K562 (cell line): Measurements from ENCODE around the gene ZNF219. TPM values are rescaled to one million over a fixed set of nuclear protein-coding genes. Genes with fewer than 3 reads are reported as not detected.

Experiments used
- BCOR ChIP-seq: fragments of 450-650 bp; IDR thresholded peaks from 2 replicates; pipeline ENCODE4 v1.6.1; 2016
- BMI1 ChIP-seq: fragments of 150-350 bp; IDR thresholded peaks from 2 replicates; pipeline ENCODE4 v1.6.1; 2014; ENCODE audit warnings: low read length
- CXXC5 ChIP-seq: fragments of 250-450 bp; sonication (Bioruptor Pico); IDR thresholded peaks from 2 replicates; pipeline ENCODE4 v1.8.0; 2022; ENCODE audit warnings: inconsistent platforms, mild to moderate bottlenecking, moderate library complexity
- DPF2 ChIP-seq: fragments of 450-650 bp; IDR thresholded peaks from 2 replicates; pipeline ENCODE4 v1.6.1; 2016
- ESRRB ChIP-seq: fragments of 250-450 bp; sonication (Bioruptor Pico); IDR thresholded peaks from 2 replicates; pipeline ENCODE4 v1.5.0; 2020; ENCODE audit warnings: mild to moderate bottlenecking, moderate library complexity, borderline replicate concordance
- GATAD2A ChIP-seq: fragments of 450-650 bp; IDR thresholded peaks from 2 replicates; pipeline ENCODE4 v1.6.1; 2017
- HCFC1 ChIP-seq: IDR thresholded peaks from 2 replicates; pipeline ENCODE4 v1.6.1; 2012; ENCODE audit warnings: low read depth, low read length, improper control_type of control experiment
- MAFK ChIP-seq: IDR thresholded peaks from 2 replicates; pipeline ENCODE4 v1.6.1; 2011; ENCODE audit warnings: low read length, improper control_type of control experiment
- MEF2D ChIP-seq: conservative IDR thresholded peaks from 2 replicates; pipeline ENCODE4 v1.6.1; 2016; ENCODE audit warnings: low read depth, missing genetic modification characterization, missing compliant biosample characterization
- MYBL2 ChIP-seq, 2 experiments: fragments of 450-650 bp in 1 of 2; sonication (generic) in 1 of 2; formaldehyde crosslinking in 1 of 2; IDR thresholded peaks; 2 replicates each; pipeline versions ENCODE4 v1.6.1 to v1.8.1; 2017 to 2022; ENCODE audit warnings: borderline replicate concordance in 1 of 2, inconsistent platforms in 1 of 2, low read depth in 1 of 2, mild to moderate bottlenecking in 1 of 2, missing genetic modification reagents in 1 of 2, moderate library complexity in 1 of 2
- NCOA2 ChIP-seq, 2 experiments: fragments of 450-650 bp; IDR thresholded peaks; 2 replicates each; pipeline ENCODE4 v1.6.1; 2018; ENCODE audit warnings: mild to moderate bottlenecking in 2 of 2, moderate library complexity in 1 of 2; ENCODE audit not compliant: partially characterized antibody in 2 of 2
- NFATC3 ChIP-seq: fragments of 450-650 bp; IDR thresholded peaks from 2 replicates; pipeline ENCODE4 v1.6.1; 2017; ENCODE audit warnings: mild to moderate bottlenecking
- NFRKB ChIP-seq: fragments of 450-650 bp; IDR thresholded peaks from 2 replicates; pipeline ENCODE4 v1.6.1; 2016; ENCODE audit warnings: low read depth
- POLR2AphosphoS5 ChIP-seq: IDR thresholded peaks from 2 replicates; pipeline ENCODE4 v1.6.1; 2011; ENCODE audit warnings: mild to moderate bottlenecking, low read depth, low read length, moderate library complexity; ENCODE audit not compliant: control insufficient read depth, insufficient read depth
- PRMT5 ChIP-seq: sonication (generic); formaldehyde crosslinking; IDR thresholded peaks from 2 replicates; pipeline ENCODE4 v1.5.0; 2020; ENCODE audit warnings: missing genetic modification reagents
- TEAD2 ChIP-seq: fragments of 450-650 bp; IDR thresholded peaks from 2 replicates; pipeline ENCODE4 v1.6.1; 2016; ENCODE audit warnings: missing genetic modification characterization, control low read depth, missing compliant biosample characterization
- TFAP4 ChIP-seq: sonication (generic); formaldehyde crosslinking; IDR thresholded peaks from 2 replicates; pipeline ENCODE4 v1.8.0; 2022; ENCODE audit warnings: missing genetic modification reagents, mild to moderate bottlenecking, moderate library complexity, borderline replicate concordance
- WHSC1 ChIP-seq: IDR thresholded peaks from one replicate; pipeline ENCODE4 v1.6.1; 2012; ENCODE audit warnings: low read length, control low read depth, inconsistent platforms
- ZBTB43 ChIP-seq: sonication (generic); formaldehyde crosslinking; IDR thresholded peaks from 2 replicates; pipeline ENCODE4 v1.8.0; 2023; ENCODE audit warnings: mild to moderate bottlenecking, missing genetic modification reagents
- ZFX ChIP-seq: sonication (generic); formaldehyde crosslinking; IDR thresholded peaks from 2 replicates; pipeline ENCODE4 v1.8.0; 2022; ENCODE audit warnings: mild to moderate bottlenecking, missing genetic modification reagents, moderate library complexity
- ZNF174 ChIP-seq: fragments of 250-450 bp; sonication (Bioruptor Pico); IDR thresholded peaks from 2 replicates; pipeline ENCODE4 v1.4.0; 2020; ENCODE audit warnings: mild to moderate bottlenecking
- ZNF197 ChIP-seq: fragments of 200-800 bp; sonication (Bioruptor generic); IDR thresholded peaks from 2 replicates; pipeline ENCODE4 v1.6.1; 2016; ENCODE audit warnings: low read depth, missing genetic modification characterization, missing compliant biosample characterization
- ZNF274 ChIP-seq: IDR thresholded peaks from 2 replicates; pipeline ENCODE4 v1.6.1; 2011; ENCODE audit warnings: low read depth, mild to moderate bottlenecking, low read length, moderate library complexity, borderline replicate concordance
- ZNF280B ChIP-seq: fragments of 250-450 bp; sonication (Bioruptor Pico); IDR thresholded peaks from 2 replicates; pipeline ENCODE4 v1.5.1; 2021; ENCODE audit warnings: mild to moderate bottlenecking
- ZNF316 ChIP-seq: fragments of 450-650 bp; IDR thresholded peaks from 2 replicates; pipeline ENCODE4 v1.6.1; 2016
- ZNF75A ChIP-seq: fragments of 450-650 bp; formaldehyde crosslinking; IDR thresholded peaks from 2 replicates; pipeline ENCODE4 v1.4.0; 2020; ENCODE audit warnings: mild to moderate bottlenecking
- ZNF77 ChIP-seq: fragments of 250-450 bp; sonication (Bioruptor Pico); IDR thresholded peaks from 2 replicates; pipeline ENCODE4 v1.5.0; 2020
- polyA plus RNA-seq, 8 experiments: library from polyadenylated mRNA; depleted of rRNA in 4 of 8; stranded (reverse) in 5 of 8; unstranded in 3 of 8; fragments of >200 nt; fragmentation: Nextera tagmentation in 2 of 8; fragmentation: Illumina TruSeq in 1 of 8; extraction: Ambion mirVana in 2 of 8; extraction: Trizol in 1 of 8; gene quantifications; 2 replicates each; pipeline versions ENCODE4 v1.2.1 to v1.2.3, GENCODE V29; 2011 to 2014; ENCODE audit warnings: inconsistent platforms in 1 of 8, missing spikeins in 1 of 8
- total RNA-seq, 7 experiments: library from RNA; depleted of rRNA in 6 of 7; stranded (reverse); fragments of >200 nt in 6 of 7; fragmentation: Illumina TruSeq in 2 of 7; extraction: Trizol in 2 of 7; gene quantifications; 2 replicates each; pipeline versions ENCODE4 v1.2.1 to v1.2.3, GENCODE V29; 2011 to 2021; ENCODE audit warnings: low replicate concordance in 1 of 7
- TF ChIP-seq, protein P1 (sequence below): sonication (generic); formaldehyde crosslinking; IDR thresholded peaks from 2 replicates; pipeline ENCODE4 v1.9.0; 2022; ENCODE audit warnings: mild to moderate bottlenecking, missing genetic modification reagents

The ZNF219 gene
- total and polyA plus RNA-seq, 9 of the 15 experiments (the other 6 are each of a cell fraction or from before 2014, with no cell fraction given) = 0.29 to 10.6 (median 2.8) TPM

DNA sequence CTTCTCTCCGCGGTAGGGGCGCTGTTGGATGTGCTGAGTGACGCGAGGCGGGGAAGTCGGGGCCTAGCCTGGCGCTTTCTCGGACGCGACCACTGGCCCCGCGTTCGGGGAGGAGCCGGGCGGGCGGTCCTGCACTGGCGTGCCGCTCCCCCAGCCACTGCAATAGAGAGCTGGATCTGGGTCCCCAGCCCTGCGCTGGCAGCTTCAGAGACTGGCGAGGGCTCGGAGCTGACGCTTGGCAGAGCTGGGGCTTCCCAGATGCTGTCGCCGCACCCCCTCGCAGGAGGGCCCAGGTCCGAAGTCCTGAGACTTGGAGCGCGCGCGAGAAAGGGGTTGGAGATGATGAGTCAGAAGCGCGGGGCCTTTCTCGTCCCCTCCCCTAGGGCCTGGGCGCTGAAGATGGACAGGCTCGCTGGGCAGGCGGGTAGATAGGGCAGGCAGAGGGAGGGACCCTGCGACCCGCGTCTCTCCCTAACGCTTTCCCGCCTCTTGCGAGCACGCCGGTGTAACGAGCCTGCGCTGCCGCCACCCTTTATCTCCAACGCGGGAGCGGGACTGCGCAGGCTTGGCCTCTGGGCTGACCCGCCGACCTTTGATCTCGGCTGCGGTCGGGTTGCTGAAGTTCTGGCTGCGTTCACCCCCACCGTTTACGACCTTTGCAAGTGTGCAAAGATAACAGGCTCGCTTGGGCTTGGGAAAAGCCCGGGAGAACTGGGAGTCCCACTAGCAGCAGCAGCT is 5.4 kb upstream of the ZNF219 start (continued):
- TF ChIP-seq NCOA2 (IDR thresholded peaks at IDR 0.05; ENCODE audit: partially characterized antibody in 2 of 2) = no peak
- no peak for TF ChIP-seq ZNF75A (CRISPR knock-in tag)
- no peak for TF ChIP-seq BMI1
- peak; percentile 13; the same call in 1 of the 2 replicates for TF ChIP-seq MAFK
- peak; percentile 71; the same call in 1 of the 2 replicates for TF ChIP-seq DPF2
- no peak for TF ChIP-seq ESRRB (CRISPR knock-in tag)
- peak; percentile 84 for TF ChIP-seq ZFX (CRISPR knock-in tag)
- TF ChIP-seq TEAD2 (tag) = no peak
- no peak for TF ChIP-seq ZNF77 (CRISPR knock-in tag)
- 0 out of 2 replicates have a peak, but pooled peaks have one; percentile 18 for TF ChIP-seq BCOR
- 0 out of 2 replicates have a peak, but pooled peaks have one; percentile 10 for TF ChIP-seq NFRKB
- TF ChIP-seq, protein P1, sequence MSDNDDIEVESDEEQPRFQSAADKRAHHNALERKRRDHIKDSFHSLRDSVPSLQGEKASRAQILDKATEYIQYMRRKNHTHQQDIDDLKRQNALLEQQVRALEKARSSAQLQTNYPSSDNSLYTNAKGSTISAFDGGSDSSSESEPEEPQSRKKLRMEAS (CRISPR knock-in tag) = peak; percentile 93
- TF ChIP-seq ZNF280B (CRISPR knock-in tag) = no peak
- TF ChIP-seq ZBTB43 (CRISPR knock-in tag) = peak; percentile 87
- no peak; the same call in 1 of the 2 replicates for TF ChIP-seq MEF2D (tag)
- no peak for TF ChIP-seq NFATC3
- no peak for TF ChIP-seq ZNF274
- TF ChIP-seq ZNF197 (CRISPR knock-in tag) = 0 out of 2 replicates have a peak, but pooled peaks have one; percentile 18
- peak; percentile 31; the same call in 1 of the 2 replicates for TF ChIP-seq POLR2AphosphoS5
- no peak for TF ChIP-seq MYBL2 (IDR thresholded peaks at IDR 0.05; ENCODE audit: low read depth)
- TF ChIP-seq MYBL2 (CRISPR knock-in tag; IDR thresholded peaks at IDR 0.05; ENCODE audit: borderline replicate concordance) = no peak
- TF ChIP-seq CXXC5 = peak; percentile 95
- TF ChIP-seq TFAP4 (CRISPR knock-in tag) = peak; percentile 69
- TF ChIP-seq PRMT5 (CRISPR knock-in tag) = no peak
- TF ChIP-seq HCFC1 = no peak
- no peak for TF ChIP-seq GATAD2A
- no peak for TF ChIP-seq ZNF174 (CRISPR knock-in tag)
- TF ChIP-seq WHSC1 = no peak
- TF ChIP-seq ZNF316 = peak; percentile 68
